Gastroesophageal sphincter (tissue), 3 donors: ENCODE data around the gene THSD1.

Experiments
- POLR2A ChIP-seq, 2 donors: fragments of 450-650 bp; IDR thresholded peaks; one replicate each; pipeline ENCODE4 v1.6.1; 2017; ENCODE audit warnings: antibody characterized with exemption in 2 of 2, mild to moderate bottlenecking in 2 of 2, moderate library complexity in 1 of 2
- POLR2AphosphoS5 ChIP-seq: sonication (generic); formaldehyde crosslinking; IDR thresholded peaks from one replicate; pipeline ENCODE4 v1.6.1; 2017; ENCODE audit warnings: antibody characterized with exemption
- TF ChIP-seq, protein P1 (sequence below), 4 experiments: fragments of 200-600 bp in 2 of 4; fragments of 450-650 bp in 2 of 4; sonication (generic) in 1 of 4; IDR thresholded peaks; one replicate each; pipeline ENCODE4 v1.5.1; 2017 to 2019; ENCODE audit warnings: antibody characterized with exemption in 4 of 4, mild to moderate bottlenecking in 2 of 4, moderate library complexity in 2 of 4

DNA sequence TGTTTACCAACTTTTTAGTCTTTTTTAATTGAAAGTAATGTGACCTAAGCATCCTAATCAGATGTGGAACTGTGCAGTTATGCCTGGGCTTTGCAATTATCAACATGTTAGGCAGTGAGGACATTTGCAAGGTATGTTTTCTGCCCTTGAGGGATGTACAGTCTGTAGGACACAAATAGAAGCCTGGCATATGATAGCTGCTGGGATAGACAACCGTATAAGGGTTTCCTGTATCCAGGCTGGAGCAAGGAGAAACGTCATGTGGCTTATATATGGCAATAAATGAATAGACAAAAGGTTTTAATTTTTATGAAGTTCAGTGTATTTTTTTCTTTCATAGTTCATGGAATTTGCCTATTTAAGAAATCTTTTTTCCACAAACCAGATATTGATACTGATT lies 46.5 kb upstream of the THSD1 start:
- TF ChIP-seq, protein P1, sequence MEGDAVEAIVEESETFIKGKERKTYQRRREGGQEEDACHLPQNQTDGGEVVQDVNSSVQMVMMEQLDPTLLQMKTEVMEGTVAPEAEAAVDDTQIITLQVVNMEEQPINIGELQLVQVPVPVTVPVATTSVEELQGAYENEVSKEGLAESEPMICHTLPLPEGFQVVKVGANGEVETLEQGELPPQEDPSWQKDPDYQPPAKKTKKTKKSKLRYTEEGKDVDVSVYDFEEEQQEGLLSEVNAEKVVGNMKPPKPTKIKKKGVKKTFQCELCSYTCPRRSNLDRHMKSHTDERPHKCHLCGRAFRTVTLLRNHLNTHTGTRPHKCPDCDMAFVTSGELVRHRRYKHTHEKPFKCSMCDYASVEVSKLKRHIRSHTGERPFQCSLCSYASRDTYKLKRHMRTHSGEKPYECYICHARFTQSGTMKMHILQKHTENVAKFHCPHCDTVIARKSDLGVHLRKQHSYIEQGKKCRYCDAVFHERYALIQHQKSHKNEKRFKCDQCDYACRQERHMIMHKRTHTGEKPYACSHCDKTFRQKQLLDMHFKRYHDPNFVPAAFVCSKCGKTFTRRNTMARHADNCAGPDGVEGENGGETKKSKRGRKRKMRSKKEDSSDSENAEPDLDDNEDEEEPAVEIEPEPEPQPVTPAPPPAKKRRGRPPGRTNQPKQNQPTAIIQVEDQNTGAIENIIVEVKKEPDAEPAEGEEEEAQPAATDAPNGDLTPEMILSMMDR (IDR thresholded peaks at IDR 0.05): no peak
- no peak for TF ChIP-seq POLR2A (IDR thresholded peaks at IDR 0.05)
- no peak for TF ChIP-seq POLR2AphosphoS5
